ENCODE results near the gene A2ML1.
"Not testable (repeated sequence)": the region's sequence is repeated elsewhere in the genome, so short reads cannot be mapped to it uniquely, and the experiment has no call there.

The A2ML1 gene

DNA sequence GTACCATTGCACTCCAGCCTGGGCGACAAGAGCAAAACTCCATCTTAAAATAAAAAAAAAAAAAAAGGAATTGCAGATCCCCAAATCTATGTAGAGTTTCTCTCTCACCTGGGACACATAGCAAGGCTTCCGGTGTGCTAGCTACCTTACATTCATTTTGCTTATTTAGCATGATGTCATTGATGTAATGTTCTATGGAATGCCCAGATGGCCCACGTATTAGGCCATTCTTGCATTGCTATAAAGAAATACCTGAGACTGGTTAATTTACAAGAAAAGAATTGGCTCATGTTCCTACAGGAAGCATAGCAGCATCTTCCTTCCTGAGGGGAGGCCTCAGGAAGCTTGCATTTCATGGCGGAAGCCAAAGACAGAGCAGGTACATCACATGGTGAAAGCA lies 36.9 kb upstream of the A2ML1 start:
- TF ChIP-seq, protein P1, sequence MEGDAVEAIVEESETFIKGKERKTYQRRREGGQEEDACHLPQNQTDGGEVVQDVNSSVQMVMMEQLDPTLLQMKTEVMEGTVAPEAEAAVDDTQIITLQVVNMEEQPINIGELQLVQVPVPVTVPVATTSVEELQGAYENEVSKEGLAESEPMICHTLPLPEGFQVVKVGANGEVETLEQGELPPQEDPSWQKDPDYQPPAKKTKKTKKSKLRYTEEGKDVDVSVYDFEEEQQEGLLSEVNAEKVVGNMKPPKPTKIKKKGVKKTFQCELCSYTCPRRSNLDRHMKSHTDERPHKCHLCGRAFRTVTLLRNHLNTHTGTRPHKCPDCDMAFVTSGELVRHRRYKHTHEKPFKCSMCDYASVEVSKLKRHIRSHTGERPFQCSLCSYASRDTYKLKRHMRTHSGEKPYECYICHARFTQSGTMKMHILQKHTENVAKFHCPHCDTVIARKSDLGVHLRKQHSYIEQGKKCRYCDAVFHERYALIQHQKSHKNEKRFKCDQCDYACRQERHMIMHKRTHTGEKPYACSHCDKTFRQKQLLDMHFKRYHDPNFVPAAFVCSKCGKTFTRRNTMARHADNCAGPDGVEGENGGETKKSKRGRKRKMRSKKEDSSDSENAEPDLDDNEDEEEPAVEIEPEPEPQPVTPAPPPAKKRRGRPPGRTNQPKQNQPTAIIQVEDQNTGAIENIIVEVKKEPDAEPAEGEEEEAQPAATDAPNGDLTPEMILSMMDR (conservative IDR thresholded peaks at IDR 0.05; ENCODE audit: low read depth, low read length) = no peak
- no peak for DNase-seq (ENCODE audit: low read depth)
- H3K4me3 ChIP-seq (ENCODE audit: low read length) = no peak overlapping the region

DNA sequence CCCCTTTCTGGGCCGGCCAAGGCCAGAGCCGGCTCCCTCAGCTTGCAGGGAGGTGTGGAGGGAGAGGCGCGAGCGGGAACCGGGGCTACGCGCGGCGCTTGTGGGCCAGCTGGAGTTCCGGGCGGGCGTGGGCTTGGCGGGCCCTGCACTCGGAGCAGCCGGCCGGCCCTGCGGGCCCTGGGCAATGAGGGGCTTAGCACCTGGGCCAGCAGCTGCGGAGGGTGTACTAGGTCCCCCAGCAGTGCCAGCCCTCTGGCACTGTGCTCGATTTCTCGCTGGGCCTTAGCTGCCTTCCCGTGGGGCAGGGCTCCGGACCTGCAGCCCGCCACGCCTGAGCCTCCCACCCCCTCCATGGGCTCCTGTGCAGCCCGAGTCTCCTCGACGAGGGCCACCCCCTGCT lies 35.2 kb upstream of the A2ML1 start:
- not testable (repeated sequence) for DNase-seq (ENCODE audit: low read depth); H3K4me3 ChIP-seq (ENCODE audit: low read length)

DNA sequence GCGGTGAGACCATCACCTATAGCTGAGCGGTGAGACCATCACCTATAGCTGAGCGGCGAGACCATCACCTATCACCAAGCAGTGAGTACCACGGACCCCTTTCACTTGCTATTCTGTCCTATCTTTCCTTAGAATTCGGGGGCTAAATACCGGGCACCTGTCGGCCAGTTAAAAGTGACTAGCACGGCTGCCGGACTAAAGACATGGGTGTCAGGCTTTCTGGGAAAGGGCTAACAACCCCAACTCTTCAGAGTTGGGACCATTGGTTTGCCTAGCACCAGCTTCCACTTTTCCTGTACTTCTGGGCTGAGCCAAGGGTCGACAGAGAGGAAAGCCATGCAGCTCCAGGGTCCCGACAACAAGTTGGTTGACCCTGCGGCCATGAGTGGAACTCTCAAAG lies 33.7 kb upstream of the A2ML1 start:
- H3K4me3 ChIP-seq (ENCODE audit: low read length); DNase-seq (ENCODE audit: low read depth): not testable (repeated sequence)

DNA sequence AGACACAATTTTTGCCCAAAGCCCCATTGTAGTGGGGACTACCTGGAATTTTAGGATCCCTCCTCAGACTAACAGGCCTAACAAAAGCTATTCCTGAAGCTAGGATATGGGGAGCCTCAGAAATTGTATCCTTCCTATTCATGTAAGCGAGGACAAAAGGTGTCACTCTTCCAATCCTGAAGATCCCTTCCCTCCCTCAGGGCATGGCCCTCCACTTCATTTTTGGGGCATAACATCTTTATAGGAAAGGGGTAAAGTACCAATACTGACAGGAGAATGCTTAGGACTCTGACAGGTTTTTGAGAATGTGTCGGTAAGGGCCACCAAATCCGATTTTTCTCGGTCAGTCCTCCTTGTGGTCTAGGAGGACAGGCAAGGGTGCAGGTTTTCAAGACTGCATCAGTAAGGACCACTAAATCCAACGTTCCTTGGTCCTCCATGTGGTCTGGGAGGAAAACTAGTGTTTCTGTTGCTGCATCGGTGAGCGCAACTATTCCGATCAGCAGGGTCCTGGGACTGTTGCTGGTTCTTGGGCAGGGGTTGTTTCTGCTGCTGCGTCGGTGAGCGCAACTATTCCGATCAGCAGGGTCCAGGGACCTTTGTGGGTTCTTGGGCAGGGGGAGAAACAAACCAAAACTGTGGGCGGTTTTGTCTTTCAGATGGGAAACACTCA lies 32.9 kb upstream of the A2ML1 start:
- H3K4me3 ChIP-seq (ENCODE audit: low read length); DNase-seq (ENCODE audit: low read depth): not testable (repeated sequence)

DNA sequence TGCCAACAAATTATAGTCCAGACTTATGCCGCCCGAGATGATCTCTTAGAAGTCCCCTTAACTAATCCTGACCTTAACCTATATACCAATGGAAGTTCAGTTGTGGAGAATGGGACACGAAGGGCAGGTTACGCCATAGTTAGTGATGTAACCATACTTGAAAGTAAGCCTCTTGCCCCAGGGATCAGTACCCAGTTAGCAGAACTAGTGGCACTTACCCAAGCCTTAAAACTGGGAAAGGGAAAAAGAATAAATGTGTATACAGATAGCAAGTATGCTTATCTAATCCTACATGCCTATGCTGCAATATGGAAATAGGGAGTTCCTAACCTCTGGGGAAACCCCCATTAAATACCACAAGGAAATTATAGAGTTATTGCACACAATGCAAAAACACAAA lies 29.2 kb upstream of the A2ML1 start:
- H3K4me3 ChIP-seq (ENCODE audit: low read length); DNase-seq (ENCODE audit: low read depth): not testable (repeated sequence)

DNA sequence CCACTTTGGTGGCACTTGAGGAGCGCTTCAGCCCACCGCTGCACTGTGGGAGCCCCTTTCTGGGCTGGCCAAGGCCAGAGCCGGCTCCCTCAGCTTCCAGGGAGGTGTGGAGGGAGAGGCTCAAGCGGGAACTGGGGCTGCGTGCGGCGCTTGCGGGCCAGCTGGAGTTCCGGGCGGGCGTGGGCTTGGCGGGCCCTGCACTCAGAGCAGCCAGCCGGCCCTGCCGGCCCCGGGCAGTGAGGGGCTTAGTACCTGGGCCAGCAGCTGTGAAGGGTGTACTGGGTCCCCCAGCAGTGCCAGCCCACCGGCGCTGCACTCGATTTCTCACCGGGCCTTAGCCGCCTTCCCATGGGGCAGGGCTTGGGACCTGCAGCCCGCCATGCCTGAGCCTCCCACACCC lies 27.8 kb upstream of the A2ML1 start:
- DNase-seq (ENCODE audit: low read depth); H3K4me3 ChIP-seq (ENCODE audit: low read length): not testable (repeated sequence)

DNA sequence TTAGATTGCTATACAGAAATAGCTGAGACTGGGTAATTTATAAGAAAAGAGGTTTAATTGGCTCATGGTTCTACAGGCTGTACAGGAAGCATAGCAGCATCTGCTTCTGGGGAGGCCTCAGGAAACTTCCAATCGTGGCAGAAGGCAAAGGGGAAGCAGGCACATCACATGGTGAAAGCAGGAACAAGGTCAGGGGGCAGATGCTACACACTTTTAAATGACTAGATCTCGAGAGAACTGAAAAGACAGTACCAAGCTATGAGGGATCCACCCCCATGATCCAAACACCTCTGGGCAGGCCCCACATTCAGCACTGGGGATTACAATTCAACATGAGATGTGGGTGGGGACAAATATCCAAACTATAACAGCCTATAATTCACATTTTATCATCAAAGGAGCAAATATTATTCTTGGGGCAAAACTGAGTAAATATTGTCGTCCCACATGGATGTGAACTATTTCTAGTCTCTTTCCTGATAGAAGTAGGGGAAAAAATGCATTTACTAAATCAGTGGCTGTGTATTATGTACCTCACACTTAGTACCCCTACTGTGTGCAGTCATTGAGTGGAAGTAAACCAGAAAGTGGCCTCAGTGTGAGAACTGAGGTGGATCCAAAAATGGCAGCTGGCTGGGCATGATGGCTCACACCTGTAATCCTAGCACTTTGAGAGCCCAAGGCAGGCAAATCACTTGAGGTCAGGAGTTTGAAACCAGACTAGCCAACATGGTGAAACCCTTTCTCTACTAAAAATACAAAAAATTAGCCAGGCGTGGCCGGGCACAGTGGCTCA lies 25.4 kb upstream of the A2ML1 start:
- TF ChIP-seq, protein P1 (conservative IDR thresholded peaks at IDR 0.05; ENCODE audit: low read depth, low read length) = no peak
- no peak overlapping the region for H3K4me3 ChIP-seq (ENCODE audit: low read length)
- no peak for DNase-seq (ENCODE audit: low read depth)

DNA sequence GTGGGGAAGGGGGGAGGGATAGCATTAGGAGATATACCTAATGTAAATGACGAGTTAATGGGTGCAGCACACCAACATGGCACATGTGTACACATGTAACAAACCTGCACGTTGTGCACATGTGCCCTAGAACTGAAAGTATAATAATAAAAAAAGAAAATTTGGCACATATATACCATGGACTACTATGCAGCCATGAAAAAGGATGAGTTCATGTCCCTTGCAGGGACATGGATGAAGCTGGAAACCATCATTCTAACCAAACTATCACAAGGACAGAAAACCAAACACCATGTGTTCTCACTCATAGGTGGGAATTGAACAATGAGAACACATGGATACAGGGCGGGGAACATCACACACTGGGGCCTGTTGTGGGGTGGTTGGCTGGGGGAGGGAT lies 21.2 kb upstream of the A2ML1 start:
- H3K4me3 ChIP-seq (ENCODE audit: low read length); DNase-seq (ENCODE audit: low read depth): not testable (repeated sequence)

DNA sequence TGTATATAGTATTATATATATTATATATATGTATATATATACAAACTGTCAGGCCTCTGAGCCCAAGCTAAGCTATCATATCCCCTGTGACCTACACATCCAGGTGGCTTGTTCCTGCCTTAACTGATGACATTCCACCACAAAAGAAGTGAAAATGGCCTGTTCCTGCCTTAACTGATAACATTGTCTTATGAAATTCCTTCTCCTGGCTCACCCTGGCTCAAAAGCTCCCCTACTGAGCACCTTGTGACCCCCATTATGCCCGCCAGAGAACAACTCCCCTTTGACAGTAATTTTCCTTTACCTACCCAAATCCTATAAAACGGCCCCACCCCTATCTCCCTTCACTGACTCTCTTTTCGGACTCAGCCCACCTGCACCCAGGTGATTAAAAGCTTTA lies 17.6 kb upstream of the A2ML1 start:
- not testable (repeated sequence) for H3K4me3 ChIP-seq (ENCODE audit: low read length); DNase-seq (ENCODE audit: low read depth)

DNA sequence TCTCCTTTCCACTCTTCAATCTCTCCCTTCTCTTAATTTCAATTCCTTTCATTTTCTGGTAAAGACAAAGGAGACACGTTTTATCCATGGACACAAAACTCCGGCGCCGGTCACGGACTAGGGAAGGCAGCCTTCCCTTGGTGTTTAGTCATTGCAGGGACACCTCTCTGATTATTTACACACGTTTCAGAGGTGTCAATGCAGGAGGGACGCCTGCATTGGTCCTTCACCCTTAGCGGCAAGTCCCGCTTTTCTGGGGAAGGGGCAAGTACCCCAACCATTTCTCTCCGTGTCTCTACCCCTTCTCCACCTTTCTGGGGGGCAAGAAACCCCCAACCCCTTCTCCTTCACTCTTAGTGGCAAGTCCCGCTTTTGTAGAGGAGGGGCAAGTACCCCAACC lies 16.9 kb upstream of the A2ML1 start:
- DNase-seq (ENCODE audit: low read depth); H3K4me3 ChIP-seq (ENCODE audit: low read length): not testable (repeated sequence)

DNA sequence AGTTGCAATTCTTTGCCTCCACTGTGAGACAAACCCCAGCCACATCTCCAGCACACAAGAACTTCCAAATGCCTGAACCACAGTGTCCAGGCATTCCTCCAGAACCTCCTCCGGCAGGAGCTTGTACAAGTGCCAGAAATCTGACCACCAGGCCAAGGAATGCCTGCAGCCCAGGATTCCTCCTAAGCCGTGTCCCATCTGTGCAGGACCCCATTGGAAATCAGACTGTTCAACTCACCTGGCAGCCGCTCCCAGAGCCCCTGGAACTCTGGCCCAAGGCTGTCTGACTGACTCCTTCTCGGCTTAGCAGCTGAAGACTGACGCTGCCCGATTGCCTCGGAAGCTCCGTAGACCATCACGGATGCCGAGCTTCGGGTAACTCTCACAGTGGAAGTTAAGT lies 15.3 kb upstream of the A2ML1 start:
- H3K4me3 ChIP-seq (ENCODE audit: low read length); DNase-seq (ENCODE audit: low read depth): not testable (repeated sequence)

DNA sequence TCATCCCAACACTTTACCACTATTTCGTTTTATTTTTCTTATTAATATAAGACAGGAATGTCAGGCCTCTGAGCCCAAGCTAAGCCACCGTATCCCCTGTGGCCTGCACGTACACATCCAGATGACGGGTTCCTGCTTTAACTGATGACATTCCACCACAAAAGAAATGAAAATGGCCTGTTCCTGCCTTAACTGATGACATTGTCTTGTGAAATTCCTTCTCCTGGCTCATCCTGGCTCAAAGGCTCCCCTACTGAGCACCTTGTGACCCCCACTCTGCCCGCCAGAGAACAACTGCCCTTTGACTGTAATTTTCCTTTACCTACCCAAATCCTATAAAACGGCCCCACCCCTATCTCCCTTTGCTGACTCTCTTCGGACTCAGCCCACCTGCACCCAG lies 12.3 kb upstream of the A2ML1 start:
- not testable (repeated sequence) for H3K4me3 ChIP-seq (ENCODE audit: low read length); DNase-seq (ENCODE audit: low read depth)

Measured in retinal pigment epithelial cell (primary cell).